ENCODE data around the gene TEC.

The TEC gene

GRCh38 chr4:48169636-48170035, 100.0 kb downstream of the TEC start:
- TF ChIP-seq SIN3A (IDR thresholded peaks at IDR 0.05; ENCODE audit: borderline replicate concordance, insufficient read depth, low read length) (no peak), REST (IDR thresholded peaks at IDR 0.05; ENCODE audit: insufficient read depth in 1 of 2, low read depth in 2 of 2, low read length in 2 of 2) (no peak), FOXP2 (optimal IDR thresholded peaks at IDR 0.05; ENCODE audit: borderline replicate concordance, extremely low read depth, extremely low read length, insufficient read depth) (no peak), POLR2AphosphoS5 (IDR thresholded peaks at IDR 0.05; ENCODE audit: low read depth, low read length) (no peak), TAF1 (IDR thresholded peaks at IDR 0.05; ENCODE audit: borderline replicate concordance, insufficient read depth, low read length) (no peak)

- TF ChIP-seq FOXP2 (optimal IDR thresholded peaks at IDR 0.05; ENCODE audit: borderline replicate concordance, extremely low read depth, extremely low read length, insufficient read depth) (no peak), REST (IDR thresholded peaks at IDR 0.05; ENCODE audit: insufficient read depth in 1 of 2, low read depth in 2 of 2, low read length in 2 of 2) (no peak), TAF1 (IDR thresholded peaks at IDR 0.05; ENCODE audit: borderline replicate concordance, insufficient read depth, low read length) (no peak), POLR2AphosphoS5 (IDR thresholded peaks at IDR 0.05; ENCODE audit: low read depth, low read length) (no peak), SIN3A (IDR thresholded peaks at IDR 0.05; ENCODE audit: borderline replicate concordance, insufficient read depth, low read length) (no peak)
These were observed 101.9 kb downstream of the TEC start for GRCh38 chr4:48167538-48168263.

DNA sequence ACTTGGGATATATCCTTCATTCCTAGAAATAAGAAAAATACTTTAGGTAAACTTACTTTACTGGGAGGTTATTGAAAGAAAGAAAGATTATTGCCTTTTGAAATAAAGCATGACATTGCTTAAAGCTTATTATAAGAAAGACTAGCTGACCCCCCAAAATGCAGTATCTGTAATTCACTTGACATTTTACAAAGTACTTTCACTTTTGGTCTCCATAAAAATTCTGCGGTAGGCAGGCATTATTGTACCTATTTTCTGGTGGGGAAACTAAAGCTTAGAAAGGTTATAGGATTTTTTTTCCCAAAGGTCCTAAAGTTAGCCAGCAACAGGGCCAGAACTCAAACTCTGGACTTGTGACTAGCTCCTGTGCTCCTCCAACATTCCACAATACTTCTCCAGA, 105.9 kb downstream of the TEC start:
- no peak for TF ChIP-seq SIN3A (IDR thresholded peaks at IDR 0.05; ENCODE audit: borderline replicate concordance, insufficient read depth, low read length)
- TF ChIP-seq TAF1 (IDR thresholded peaks at IDR 0.05; ENCODE audit: borderline replicate concordance, insufficient read depth, low read length) = no peak
- TF ChIP-seq REST (IDR thresholded peaks at IDR 0.05; ENCODE audit: insufficient read depth in 1 of 2, low read depth in 2 of 2, low read length in 2 of 2) = no peak
- TF ChIP-seq FOXP2 (optimal IDR thresholded peaks at IDR 0.05; ENCODE audit: borderline replicate concordance, extremely low read depth, extremely low read length, insufficient read depth) = no peak
- TF ChIP-seq POLR2AphosphoS5 (IDR thresholded peaks at IDR 0.05; ENCODE audit: low read depth, low read length) = no peak

GRCh38 chr4:48162162-48162561, 107.5 kb downstream of the TEC start:
- TF ChIP-seq REST (IDR thresholded peaks at IDR 0.05; ENCODE audit: insufficient read depth in 1 of 2, low read depth in 2 of 2, low read length in 2 of 2) (no peak), FOXP2 (optimal IDR thresholded peaks at IDR 0.05; ENCODE audit: borderline replicate concordance, extremely low read depth, extremely low read length, insufficient read depth) (no peak), TAF1 (IDR thresholded peaks at IDR 0.05; ENCODE audit: borderline replicate concordance, insufficient read depth, low read length) (no peak), POLR2AphosphoS5 (IDR thresholded peaks at IDR 0.05; ENCODE audit: low read depth, low read length) (no peak), SIN3A (IDR thresholded peaks at IDR 0.05; ENCODE audit: borderline replicate concordance, insufficient read depth, low read length) (no peak)
